SU-DHL-6 (cell line): Measurements from ENCODE around the gene PLAC8L1.

Experiments used
- H2AFZ ChIP-seq: fragments of 200-600 bp; sonication (generic); 2 replicates; pipeline ENCODE4 v1.6.1; 2014; ENCODE audit warnings: low read depth, mild to moderate bottlenecking, moderate library complexity, mixed read lengths, antibody characterized with exemption, low read length; ENCODE audit not compliant: severe bottlenecking
- H3F3A ChIP-seq: fragments of 200-600 bp; shearing (Covaris generic); 2 replicates; pipeline ENCODE4 v1.6.0; 2016; ENCODE audit warnings: antibody characterized with exemption, mild to moderate bottlenecking; ENCODE audit not compliant: insufficient read depth
- H3K27ac ChIP-seq: fragments of 200-600 bp; sonication (generic); 2 replicates; pipeline ENCODE4 v1.5.1; 2016; ENCODE audit warnings: low read depth, mild to moderate bottlenecking, low read length, moderate library complexity, mixed read lengths
- H3K27me3 ChIP-seq: fragments of 200-600 bp; sonication (generic), shearing (Covaris generic); 2 replicates; pipeline ENCODE4 v1.6.0; 2014; ENCODE audit warnings: mild to moderate bottlenecking, low read length
- H3K36me3 ChIP-seq: fragments of 200-600 bp; sonication (generic); 2 replicates; pipeline ENCODE4 v1.6.1; 2014; ENCODE audit warnings: mild to moderate bottlenecking, low read length, mixed read lengths
- H3K4me2 ChIP-seq: fragments of 300-600, 200-600 bp; shearing (Covaris generic), sonication (generic); 2 replicates; pipeline ENCODE4 v1.6.0; 2014; ENCODE audit warnings: low read length, low read depth, mild to moderate bottlenecking; ENCODE audit not compliant: poor library complexity, severe bottlenecking
- H3K4me3 ChIP-seq: fragments of 200-600 bp; sonication (generic); 2 replicates; pipeline ENCODE4 v1.5.1; 2014; ENCODE audit warnings: antibody characterized with exemption, low read length, mild to moderate bottlenecking, mixed read lengths; ENCODE audit not compliant: insufficient read depth, poor library complexity, severe bottlenecking
- H3K79me2 ChIP-seq: fragments of 200-600 bp; sonication (generic); 2 replicates; pipeline ENCODE4 v1.6.1; 2014; ENCODE audit warnings: mild to moderate bottlenecking, low read length, moderate library complexity; ENCODE audit not compliant: insufficient read depth
- H3K9ac ChIP-seq: fragments of 200-600 bp; sonication (generic); 2 replicates; pipeline ENCODE4 v1.7.0; 2014; ENCODE audit warnings: mild to moderate bottlenecking, low read length
- H3K9me2 ChIP-seq: fragments of 200-600 bp; sonication (generic); replicated peaks from 2 replicates; pipeline ENCODE4 v1.6.1; 2014; ENCODE audit warnings: low read length; ENCODE audit not compliant: insufficient read depth
- H3K9me3 ChIP-seq: fragments of 200-600 bp; sonication (generic); 2 replicates; pipeline ENCODE4 v1.6.1; 2014; ENCODE audit warnings: low read length, mixed read lengths; ENCODE audit not compliant: insufficient read depth
- H4K20me1 ChIP-seq: fragments of 200-600 bp; sonication (generic); 2 replicates; pipeline ENCODE4 v1.6.1; 2014; ENCODE audit warnings: low read depth, mild to moderate bottlenecking, antibody characterized with exemption, low read length, moderate library complexity, mixed read lengths
- EZH2phosphoT487 ChIP-seq: fragments of 200-600 bp; sonication (generic), shearing (Covaris generic); conservative IDR thresholded peaks from 2 replicates; pipeline ENCODE4 v1.6.1; 2018; ENCODE audit warnings: mild to moderate bottlenecking, antibody characterized with exemption, low read length, moderate library complexity, mixed read lengths
- TF ChIP-seq, protein P1 (sequence below): fragments of 200-600 bp; sonication (generic); IDR thresholded peaks from one replicate; pipeline ENCODE4 v1.5.1; 2017; ENCODE audit warnings: antibody characterized with exemption, mild to moderate bottlenecking, low read length, moderate library complexity; ENCODE audit not compliant: insufficient read depth, poor library complexity, severe bottlenecking

PLAC8L1 gene

DNA sequence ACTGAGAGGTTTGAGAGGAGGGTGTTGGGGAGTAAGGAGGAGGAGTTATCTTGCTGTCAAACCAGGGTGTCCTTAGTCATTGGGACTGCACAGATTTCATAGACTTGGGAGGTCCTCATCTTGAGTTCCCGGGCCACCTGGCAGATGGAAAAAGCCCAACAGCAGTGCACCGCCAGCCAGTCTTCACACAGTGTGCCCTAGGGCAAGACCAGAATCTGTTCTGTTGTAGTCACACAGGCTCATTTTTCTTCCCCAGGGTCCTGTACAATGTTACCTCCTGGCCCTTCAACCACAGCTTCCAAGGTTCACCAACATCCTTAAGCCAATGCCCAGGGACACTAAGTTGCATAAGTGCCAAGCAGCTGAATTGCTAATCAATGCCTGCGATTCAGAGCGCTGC is 21.0 kb downstream of the PLAC8L1 start:
- Histone ChIP-seq H3F3A (no peaks in the 10 kb centered on the region), H2AFZ (no peak overlapping the region), H3K9ac (no peak overlapping the region), H3K36me3 (no peaks in the 10 kb centered on the region), H3K79me2 (no peaks in the 10 kb centered on the region), H3K4me2 (no peak overlapping the region), H3K9me3 (no peaks in the 10 kb centered on the region), H3K9me2 (no peaks in the 10 kb centered on the region), H3K27me3 (no peaks in the 10 kb centered on the region), H3K4me3 (no peak overlapping the region), H4K20me1 (no peaks in the 10 kb centered on the region), H3K27ac (no peak overlapping the region)
- no peak for TF ChIP-seq EZH2phosphoT487
- TF ChIP-seq, protein P1, sequence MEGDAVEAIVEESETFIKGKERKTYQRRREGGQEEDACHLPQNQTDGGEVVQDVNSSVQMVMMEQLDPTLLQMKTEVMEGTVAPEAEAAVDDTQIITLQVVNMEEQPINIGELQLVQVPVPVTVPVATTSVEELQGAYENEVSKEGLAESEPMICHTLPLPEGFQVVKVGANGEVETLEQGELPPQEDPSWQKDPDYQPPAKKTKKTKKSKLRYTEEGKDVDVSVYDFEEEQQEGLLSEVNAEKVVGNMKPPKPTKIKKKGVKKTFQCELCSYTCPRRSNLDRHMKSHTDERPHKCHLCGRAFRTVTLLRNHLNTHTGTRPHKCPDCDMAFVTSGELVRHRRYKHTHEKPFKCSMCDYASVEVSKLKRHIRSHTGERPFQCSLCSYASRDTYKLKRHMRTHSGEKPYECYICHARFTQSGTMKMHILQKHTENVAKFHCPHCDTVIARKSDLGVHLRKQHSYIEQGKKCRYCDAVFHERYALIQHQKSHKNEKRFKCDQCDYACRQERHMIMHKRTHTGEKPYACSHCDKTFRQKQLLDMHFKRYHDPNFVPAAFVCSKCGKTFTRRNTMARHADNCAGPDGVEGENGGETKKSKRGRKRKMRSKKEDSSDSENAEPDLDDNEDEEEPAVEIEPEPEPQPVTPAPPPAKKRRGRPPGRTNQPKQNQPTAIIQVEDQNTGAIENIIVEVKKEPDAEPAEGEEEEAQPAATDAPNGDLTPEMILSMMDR = no peak

DNA sequence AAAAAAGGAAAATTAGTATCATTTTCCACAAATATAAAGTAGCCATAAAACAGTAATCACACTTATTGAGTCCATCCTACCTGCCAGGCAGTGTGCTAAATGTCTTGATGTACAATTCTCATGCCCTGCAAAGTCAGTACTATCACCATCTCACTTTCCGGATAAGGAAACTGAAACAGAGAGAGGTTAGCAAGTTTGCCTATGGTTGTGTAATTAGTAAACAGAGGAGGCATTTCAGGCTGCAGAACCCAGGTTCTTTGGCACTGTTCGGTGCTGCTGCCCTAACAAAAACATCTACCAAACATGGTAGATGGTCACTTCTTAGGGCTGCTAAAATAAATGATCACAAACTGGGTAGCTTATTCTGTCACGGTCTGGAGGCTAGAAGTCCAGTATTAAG is 22.6 kb downstream of the PLAC8L1 start:
- no peak overlapping the region for H3K4me2 ChIP-seq
- no peaks in the 10 kb centered on the region for H3K9me2 ChIP-seq
- H3K4me3 ChIP-seq = no peak overlapping the region
- TF ChIP-seq, protein P1 = no peak
- no peak for TF ChIP-seq EZH2phosphoT487
- H3K27me3 ChIP-seq = no peaks in the 10 kb centered on the region
- no peak overlapping the region for H2AFZ ChIP-seq
- H3K36me3 ChIP-seq = no peaks in the 10 kb centered on the region
- H3K27ac ChIP-seq = no peak overlapping the region
- H3K9ac ChIP-seq = no peak overlapping the region
- no peaks in the 10 kb centered on the region for H3K9me3 ChIP-seq
- no peaks in the 10 kb centered on the region for H3F3A ChIP-seq
- no peaks in the 10 kb centered on the region for H3K79me2 ChIP-seq
- H4K20me1 ChIP-seq = no peaks in the 10 kb centered on the region

DNA sequence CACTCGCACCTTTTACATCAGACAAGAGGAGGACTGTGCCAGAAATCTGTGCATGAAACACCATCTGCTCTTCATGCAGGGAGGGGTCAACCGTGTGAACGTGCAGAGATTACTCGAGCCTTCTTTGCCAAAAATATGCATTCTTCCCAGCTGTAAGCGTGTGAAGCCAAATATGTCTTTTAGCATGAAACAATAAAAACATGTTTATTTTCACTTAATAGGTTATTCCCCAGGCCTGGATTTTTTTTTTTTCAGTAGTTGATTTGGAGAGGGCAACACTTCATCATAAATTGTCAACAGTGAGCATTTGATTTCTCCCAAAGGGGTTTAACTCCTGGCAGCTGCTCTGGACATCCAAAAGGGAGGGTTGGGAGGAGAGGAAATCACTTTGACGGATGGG is 23.8 kb downstream of the PLAC8L1 start:
- Histone ChIP-seq H3F3A (no peaks in the 10 kb centered on the region), H3K9me3 (no peaks in the 10 kb centered on the region), H3K79me2 (no peaks in the 10 kb centered on the region), H3K9ac (no peak overlapping the region), H3K9me2 (no peaks in the 10 kb centered on the region), H2AFZ (no peak overlapping the region), H3K4me3 (no peak overlapping the region), H4K20me1 (no peaks in the 10 kb centered on the region), H3K36me3 (no peaks in the 10 kb centered on the region), H3K27me3 (no peaks in the 10 kb centered on the region), H3K27ac (no peak overlapping the region), H3K4me2 (no peak overlapping the region)
- TF ChIP-seq, protein P1 = no peak
- TF ChIP-seq EZH2phosphoT487 = no peak
